Epidermal melanocyte (primary cell): ENCODE results near the gene TMEM98.
"Not testable (repeated sequence)": the region's sequence is repeated elsewhere in the genome, so short reads cannot be mapped to it uniquely, and the experiment has no call there.

ENCODE experiments used
- DNase-seq: peaks from one replicate; pipeline ENCODE4 v3.0.0; 2011; ENCODE audit warnings: low spot score; ENCODE audit not compliant: insufficient read length

Gene TMEM98, protein sequence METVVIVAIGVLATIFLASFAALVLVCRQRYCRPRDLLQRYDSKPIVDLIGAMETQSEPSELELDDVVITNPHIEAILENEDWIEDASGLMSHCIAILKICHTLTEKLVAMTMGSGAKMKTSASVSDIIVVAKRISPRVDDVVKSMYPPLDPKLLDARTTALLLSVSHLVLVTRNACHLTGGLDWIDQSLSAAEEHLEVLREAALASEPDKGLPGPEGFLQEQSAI

DNA sequence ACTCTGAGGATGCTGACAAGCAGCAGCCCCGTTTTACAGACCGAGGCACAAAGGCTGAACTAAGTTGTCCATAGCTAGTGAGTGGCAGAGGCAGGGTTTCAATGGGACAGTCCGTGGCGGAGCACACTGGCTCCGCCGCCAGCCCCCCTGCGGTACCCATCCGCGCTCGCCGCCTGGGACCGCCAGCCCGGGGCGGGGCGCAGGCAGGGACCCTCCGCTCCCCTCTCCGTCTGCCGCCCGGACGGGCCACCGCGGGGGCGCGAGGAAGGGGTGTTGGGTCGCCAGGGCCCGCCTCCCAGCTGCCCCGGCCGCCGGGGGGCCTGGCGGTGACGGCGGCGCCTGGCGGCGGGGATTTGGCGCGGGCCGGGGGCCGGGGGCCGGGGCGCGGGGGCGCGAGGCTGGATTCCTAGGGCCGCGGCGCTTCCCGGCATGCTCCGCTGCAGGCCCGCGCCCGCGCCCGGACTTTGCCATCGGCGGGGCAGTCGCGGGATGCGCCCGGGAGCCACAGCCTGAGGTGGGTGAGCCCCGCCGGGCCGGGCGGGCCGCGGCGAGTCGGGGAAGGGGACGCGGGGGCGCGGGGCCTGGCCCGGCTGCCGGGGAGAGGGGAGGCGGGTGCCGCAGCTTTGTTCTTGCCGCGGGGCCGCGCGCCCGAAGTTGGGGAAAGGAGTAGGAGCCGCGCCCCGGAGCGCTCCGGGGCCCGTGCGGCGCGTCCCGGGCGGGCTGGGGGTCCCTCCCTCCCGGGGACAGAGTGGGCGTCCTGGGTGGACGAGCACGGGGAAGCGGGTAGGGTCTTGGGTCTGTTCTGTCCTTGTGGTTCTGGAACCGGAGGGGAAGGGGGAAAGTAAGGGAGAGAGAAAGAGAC lies at the start of gene TMEM98:
Gene TMEM98, plus strand, starts transcription at position 430 of the 862 bp plus-strand sequence. CDS start 3,376 bp downstream, outside the sequence.
- DNase-seq = peak; percentile 22

DNA sequence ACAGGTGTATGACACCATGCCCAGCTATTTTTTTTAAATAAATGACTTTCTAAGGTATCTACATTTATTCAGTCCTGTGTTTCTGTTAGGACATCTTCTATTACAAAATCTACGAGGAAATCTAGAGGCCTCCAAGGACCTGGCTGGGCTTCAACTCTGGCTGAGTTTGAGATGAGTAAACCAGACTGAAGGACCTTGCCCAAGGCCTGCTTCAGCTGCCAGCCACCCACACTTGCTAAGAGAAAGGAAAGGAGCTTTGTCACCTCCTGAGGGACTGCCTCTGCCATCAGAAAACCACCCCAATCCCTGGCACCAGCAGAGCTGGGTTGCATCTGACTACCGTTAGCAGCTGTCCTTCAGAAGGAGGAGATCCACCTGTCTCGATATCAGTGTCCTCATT lies 49.7 kb upstream of the TMEM98 start:
- DNase-seq = no peak

DNA sequence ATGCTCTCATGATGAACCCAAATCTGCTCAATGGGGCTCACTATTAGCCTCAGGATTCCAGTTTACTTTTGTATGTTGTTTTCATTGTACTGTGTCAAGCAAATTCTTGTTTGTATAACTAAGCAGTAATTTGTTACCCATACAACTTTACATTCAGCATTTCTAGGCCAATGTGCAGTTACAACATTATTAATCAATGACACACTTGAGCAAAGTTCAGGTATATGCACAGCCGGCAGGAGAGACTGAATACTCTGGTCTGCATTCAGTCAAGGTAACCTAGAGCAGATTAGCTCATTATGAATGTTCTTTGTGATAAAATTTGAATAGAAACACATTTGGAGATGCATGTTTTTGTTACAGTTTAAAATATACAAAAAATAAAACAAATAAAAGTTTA lies 48.8 kb upstream of the TMEM98 start:
- DNase-seq = no peak

DNA sequence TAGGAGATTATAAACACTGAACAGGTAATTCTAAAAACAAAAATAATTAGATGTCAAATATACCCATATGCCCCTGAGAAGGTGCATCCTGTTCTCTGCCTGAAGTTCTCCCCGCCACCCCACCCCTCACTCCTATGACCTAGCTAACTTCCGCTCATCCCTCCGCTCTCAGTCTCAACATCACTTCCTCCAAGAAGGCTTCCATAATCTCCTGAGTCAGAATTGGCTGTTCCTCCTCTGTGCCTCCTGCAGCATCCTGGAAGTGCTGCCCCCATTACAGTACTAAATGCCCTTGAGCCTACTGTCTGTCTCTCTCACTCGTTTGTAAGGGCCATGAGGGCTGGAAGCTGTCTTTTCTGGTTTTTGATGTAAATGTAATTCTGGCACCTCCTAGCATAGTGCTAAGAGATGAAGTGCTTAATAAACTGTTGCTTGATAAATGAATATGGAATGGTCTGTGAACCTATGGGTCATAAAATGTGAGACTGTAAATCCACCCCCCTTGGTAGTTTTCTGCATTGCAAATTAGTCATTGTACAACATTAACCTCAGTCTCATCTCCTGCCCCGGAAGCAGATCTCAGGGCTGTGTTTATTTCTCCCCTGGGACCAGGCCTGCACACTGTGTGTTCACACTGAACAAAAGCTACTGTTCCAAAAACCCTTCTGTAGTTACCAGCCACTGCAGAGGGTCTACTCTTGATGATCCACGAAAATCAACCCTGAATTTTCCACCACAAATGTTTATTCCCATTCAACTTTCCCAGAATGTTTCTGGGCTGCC lies 47.1 kb upstream of the TMEM98 start:
- DNase-seq = no peak

DNA sequence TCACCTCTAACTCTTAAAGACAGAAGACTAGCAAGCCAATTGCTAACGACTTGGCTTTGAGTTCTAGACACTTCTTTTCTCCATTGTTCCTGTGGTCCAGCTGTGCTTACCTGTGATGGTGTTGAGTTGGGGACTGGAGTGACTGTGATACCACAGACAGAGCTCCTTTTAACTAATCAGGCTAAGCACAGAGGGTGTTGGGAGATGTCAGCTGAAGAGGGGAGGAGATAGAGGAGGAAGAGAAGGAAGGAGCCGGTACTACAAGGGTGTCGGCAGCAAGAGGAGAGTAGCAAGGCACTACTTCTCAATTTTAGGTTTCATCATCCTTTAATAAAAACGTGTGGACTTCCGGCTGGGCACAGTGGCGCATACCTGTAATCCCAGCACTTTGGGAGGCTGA lies 45.9 kb upstream of the TMEM98 start:
- no peak for DNase-seq

DNA sequence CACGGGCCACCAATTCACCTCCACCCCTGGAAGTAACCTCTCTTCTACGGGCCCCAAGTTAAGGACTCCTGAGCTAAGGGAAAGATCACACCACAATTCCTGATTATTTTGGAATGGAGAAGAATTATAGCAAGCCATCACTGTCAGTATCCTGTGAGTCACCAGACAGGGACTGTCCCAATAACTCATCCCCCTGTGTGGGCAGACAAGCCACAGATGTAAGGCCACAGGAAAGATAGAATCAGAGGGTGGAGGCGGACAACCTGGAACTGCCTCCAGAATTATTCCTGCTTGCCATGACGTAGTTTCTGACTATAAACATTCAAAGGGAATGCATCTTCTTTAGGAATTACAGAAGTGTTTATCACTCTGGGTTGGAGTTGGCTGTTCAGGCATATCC lies 45.2 kb upstream of the TMEM98 start:
- no peak for DNase-seq

DNA sequence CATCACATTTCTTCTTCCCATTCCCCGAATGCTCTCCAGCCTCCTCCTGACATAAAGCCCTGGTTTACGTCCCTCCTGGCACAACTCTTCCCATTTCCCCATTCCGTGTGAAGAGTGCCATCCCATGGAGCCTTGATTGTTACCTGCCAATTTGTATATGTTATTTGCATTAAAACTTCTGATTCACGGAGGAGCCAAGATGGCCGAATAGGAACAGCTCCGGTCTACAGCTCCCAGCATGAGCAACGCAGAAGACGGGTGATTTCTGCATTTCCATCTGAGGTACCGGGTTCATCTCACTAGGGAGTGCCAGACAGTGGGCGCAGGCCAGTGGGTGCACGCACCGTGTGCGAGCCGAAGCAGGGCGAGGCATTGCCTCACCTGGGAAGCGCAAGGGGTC lies 41.0 kb upstream of the TMEM98 start:
- not testable (repeated sequence) for DNase-seq

DNA sequence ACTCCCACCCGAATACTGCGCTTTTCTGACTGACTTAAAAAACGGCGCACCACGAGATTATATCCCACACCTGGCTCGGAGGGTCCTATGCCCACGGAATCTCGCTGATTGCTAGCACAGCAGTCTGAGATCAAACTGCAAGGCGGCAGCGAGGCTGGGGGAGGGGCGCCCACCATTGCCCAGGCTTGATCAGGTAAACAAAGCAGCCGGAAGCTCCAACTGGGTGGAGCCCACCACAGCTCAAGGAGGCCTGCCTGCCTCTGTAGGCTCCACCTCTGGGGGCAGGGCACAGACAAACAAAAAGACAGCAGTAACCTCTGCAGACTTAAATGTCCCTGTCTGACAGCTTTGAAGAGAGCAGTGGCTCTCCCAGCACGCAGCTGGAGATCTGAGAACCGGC lies 40.5 kb upstream of the TMEM98 start:
- DNase-seq = not testable (repeated sequence)

DNA sequence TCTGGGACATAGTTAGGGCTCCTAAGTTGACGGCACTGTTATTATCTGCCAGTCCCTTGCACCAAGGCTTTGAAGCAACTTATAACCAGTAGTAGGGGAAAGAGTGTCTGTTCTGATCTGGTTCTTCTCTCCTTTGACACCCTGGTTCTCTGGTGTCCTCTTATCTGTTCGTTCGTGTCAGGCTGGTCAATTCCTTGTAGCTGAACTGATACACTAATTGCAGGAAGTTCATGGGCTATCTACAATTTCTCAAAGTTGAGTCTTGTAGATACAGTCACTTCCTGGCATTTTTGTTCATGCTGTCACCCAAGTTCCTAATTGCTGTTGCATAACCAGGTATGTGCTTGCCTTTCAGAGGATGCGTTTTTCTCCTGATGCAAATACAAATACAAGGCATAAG lies 33.7 kb upstream of the TMEM98 start:
- no peak for DNase-seq

DNA sequence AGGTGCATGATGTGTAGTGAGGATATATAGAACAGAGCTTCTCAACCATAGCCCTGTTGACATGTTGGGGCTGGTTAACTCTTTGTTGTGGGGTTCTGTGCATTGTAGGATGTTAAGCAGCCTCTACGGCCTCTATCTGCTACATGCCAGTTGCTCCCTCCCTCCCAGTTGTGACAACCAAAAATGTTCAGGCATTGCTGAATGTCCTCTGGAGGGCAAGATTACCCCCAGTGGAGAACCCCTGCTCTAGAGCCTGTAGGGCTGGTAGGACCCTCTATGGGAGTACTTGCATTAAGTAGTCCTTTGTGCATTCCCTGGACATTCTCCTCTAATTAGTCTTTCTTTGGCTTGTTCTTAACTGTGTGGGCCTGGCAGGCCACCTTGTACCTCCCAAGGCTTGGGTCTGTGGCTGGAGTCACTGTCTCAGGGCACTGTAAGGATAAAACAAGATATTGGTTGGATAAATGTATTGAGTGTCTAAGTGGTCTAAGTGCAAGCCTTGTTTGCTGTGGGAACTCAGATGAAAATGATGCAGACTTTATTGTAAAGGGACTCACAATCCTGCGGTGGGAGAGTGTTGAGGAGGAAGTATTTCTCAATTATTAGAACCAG lies 31.2 kb upstream of the TMEM98 start:
- no peak for DNase-seq

DNA sequence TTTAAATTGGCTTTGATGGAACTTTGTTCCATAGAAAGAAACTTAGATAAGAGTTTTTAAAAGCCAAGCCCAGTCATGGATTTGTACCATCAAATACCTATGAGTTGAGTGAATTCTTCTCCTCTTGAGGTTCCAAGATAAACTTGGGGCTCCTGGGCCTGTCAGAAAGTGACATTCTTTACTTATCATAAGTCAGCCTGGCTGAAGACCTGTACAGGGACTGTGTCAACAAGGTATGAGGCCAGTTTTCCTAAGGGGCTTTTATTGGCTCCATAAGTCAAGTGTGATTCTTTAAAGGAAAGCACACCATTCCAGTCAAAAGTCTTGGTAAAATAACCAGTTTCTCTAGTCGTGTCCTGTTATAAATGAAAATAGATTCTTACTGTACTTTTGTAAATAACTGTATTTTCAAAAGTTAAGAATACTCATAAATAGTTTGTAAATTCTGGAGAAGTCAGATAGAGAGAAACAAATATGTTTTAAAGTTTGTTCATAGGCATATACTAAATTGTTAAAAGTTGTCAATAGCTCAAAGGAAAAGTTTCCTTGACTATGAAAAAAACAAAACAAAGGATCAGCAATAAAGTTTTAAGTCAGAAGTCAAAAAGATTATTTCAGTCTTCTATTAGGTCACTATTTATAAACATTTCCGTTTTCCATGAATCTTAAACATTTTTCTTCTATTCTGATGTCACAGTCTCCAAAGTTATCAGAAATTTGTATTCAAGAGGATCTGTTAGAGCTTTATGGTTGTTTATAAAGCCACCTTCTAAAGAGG lies 28.5 kb upstream of the TMEM98 start:
- DNase-seq = no peak

DNA sequence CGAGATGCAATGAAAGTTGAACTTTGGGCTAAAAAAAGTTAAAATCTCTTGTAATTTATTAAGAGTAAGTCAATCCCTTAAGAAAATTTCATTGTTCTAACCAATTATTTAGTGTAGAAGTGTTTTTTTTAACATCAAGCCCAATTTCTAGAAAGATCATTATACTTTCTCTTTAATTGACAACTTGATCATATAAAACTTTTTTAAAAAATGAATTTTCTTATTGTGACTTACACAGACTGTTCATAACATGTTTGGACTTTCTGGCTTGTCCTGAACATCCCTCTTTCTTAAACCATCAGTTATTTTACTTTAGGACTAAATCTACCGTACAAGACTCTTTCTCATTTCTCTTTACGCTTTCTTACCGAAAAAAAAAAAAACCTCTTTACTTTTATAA lies 26.2 kb upstream of the TMEM98 start:
- no peak for DNase-seq

DNA sequence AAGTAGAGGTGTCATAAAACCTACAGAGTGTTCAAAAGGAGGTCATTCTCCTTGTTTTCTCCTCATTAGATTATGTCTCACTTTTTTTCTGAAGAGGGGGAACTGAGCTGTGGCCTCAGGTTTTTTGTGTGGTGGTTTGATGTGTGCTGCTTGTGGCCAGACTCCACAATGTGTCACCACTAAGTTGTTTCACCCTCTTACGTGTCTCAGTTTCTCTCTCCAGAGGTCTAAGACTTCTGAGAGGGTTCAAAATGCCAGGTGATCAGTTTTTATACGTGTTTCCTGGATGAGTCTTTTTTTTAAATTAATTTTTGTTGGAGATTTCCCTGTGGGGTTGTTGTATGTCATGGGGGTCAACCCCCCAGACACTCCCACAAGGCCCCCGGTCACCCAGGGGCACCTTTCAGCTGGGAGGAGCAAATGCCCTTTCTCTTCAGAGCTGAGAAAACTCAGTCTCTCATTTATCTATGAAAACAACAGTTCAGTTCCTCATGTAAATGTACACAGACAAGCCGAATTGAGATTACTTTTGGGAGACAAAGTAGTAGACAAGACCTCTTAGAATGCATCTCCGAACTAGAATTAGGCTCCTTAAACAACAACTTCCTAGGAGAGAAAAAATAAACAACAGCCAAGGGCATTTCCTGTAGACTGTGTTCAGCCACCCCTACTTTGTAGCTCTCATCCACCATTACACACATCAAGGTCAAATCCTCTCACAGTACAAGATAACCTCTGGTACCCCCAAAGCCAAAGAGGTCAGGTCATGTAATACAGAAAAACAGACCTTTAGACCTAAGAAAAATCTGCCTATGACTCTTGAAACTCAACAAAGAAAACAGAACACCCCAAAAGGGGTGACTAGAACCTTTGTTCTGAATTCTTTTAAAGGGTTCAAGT lies 23.9 kb upstream of the TMEM98 start:
- DNase-seq = no peak

DNA sequence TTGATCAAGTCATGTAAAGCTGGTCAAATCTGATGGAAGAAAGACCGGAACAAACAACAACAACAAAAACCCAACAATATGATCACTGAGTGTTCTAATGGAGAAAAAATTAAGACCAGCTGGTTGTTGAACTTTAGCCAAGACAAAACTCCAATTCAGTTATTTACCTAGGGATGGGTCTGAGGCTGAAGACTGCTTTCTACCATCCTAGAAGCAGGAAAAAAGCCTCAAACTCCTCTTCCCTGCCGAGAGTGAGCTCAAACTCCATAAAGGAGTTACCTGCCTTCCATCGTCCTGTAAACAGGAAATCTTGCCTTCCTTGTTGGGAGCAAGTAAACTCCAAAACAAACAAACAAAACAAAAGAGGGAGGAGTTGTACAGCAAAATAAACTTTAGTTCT lies 23.1 kb upstream of the TMEM98 start:
- DNase-seq = no peak

DNA sequence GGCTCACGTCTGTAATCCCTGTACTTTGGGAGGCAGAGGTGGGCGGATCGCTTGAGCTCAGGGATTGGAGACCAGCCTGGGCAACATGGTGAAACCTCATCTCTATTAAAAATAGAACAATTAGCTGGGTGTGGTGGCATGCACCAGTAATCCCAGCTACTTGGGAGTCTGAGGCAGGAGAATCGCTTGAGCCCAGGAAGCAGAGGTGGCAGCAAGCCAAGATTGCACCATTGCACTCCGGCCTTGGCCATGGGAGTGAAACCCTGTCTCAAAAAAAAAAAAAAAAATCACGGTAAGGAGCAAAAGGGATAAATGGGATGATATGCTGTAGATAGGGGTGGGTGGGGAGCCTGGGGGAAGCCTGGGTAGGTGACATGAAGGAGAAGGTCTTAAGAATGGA lies 20.4 kb upstream of the TMEM98 start:
- no peak for DNase-seq

DNA sequence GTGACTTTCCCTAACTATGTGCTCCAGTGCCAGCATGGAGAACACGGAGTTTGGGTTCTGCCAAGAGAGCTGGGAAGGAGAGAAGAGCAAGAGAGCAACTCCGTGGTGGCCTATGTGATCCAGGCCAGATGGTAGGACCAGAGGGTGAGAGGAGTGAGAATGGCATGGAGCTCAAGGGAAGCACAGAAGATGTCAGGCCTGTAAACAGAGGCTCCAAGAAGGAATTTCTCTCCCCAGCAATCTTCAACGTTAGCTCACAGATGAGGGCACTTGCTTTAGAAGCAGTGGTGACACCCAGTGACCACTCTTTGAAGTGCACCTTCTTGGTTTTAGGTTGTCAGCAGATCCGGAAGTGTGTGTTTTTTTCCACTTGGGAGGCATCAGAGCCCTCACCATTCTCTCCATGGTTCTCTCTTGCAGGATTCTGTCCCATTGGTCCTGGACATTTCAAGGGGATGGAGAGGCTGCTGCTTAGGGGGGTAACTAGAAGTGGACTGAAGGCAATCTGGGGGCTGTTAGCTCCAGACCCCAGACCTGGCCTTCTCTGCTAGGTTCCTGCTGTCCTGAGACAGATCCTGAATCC lies 18.1 kb upstream of the TMEM98 start:
- DNase-seq = peak; percentile 75

DNA sequence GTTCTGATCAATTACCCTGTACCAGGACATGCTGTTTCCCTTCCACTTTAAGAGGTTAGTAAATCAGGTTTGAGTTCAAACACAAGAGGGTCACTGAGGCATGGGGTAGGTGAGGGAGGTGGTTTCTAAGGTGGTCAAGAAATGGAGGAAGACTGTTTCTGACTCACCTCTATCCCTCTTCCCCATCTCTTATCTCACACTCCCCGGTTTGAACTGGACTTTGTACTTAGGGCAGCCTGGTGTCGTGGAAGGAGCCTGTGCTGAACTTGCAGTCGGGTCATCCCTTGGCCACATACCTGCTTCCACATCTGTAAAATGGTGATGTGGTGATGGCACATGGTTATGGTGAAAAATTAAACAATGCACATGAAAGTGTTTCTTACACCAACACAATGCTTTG lies 17.2 kb upstream of the TMEM98 start:
- no peak for DNase-seq

DNA sequence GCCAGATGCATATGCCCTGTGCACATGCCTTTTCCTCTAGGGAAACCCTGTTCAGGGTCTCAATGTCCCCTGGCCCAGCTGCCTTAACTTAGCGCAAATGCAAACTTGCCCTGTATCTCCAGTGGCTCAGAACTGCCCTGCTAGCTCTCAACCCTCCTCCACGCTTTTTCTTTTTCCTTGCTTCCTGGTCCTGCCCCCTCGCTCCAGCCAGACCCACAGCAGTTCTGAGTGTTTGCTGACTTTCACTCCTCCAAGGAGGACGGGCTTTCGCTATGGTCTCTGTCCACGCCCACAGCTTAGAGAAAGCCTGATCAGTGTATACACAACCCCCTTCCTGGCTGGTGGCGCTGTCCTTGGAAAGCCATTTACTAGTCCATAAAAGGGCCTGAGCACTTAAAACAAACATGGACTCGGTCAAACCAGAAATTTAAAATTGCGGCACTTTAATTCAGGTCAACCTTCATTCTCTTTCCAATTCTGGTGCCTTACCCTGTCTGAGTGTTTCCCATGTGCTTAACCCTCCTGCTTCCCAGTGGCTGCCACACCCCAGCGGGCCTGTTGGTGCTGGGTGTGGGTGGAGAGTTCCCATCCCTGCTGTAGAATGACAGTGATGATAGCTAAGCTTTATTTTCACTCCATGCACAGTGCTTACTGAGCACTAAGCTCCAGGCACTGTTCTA lies 15.6 kb upstream of the TMEM98 start:
- DNase-seq = peak; percentile 80

DNA sequence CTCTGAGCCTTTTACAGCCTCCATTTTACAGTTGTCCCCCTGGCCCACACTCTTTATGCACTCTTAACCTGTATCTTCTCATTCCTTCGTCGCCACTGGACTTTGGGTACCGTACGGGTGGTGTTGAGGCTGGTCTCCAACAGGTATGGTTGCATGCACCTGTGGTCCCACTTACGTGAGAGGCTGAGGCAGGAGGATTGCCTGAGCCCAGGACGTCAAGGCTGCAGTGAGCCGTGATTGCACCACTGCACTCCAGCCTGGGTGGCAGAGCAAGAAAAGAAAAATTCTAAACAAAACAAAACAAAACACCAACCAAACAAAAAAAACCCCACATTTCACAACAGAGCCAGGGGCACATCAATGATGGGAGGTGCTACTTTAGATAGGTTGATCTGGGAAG lies 14.4 kb upstream of the TMEM98 start:
- DNase-seq = no peak
